Measurements from ENCODE around the gene SIK3.
A peak's percentile ranks its signal among the peaks of the same experiment; 100 is the strongest.
"Not testable (repeated sequence)": the region's sequence is repeated elsewhere in the genome, so short reads cannot be mapped to it uniquely, and the experiment has no call there.

The SIK3 gene

DNA sequence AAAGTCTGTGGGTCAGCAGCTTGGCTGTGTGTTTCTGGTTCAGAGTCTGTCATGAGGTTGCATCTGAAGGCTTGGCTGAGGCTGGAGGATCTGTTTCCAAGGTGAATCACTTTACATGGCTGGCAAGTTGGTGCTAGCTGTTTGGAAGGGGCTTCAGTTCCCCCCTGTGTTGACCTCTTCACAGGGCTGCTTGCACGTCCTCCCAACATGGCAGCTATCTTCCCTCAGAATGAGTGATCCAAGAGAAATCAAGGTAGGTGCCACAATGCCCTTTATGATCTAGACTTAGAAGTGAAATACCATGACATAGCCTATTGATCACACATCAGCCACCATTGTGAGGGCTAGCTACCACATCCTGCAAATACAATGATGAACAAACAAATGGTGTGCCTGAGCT lies 285.1 kb downstream of the SIK3 start:
- no peak for FAIRE-seq

DNA sequence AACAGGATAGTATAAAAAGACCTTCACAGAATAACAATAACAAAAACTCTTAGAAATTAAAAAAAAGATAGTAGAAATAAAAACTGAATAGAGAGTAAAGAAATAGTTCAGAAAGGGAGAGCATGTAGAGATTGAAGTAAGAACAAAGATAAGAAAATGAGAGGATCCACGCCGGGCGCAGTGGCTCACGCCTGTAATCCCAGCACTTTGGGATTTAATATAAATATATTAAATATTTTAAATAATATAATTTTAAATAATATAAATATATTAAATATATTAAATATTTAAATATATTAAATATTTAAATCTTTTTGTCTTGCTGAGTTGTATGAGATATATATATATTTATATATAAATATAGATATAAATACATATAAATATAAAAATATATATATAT lies 286.1 kb downstream of the SIK3 start:
- peak; percentile 99 for FAIRE-seq

DNA sequence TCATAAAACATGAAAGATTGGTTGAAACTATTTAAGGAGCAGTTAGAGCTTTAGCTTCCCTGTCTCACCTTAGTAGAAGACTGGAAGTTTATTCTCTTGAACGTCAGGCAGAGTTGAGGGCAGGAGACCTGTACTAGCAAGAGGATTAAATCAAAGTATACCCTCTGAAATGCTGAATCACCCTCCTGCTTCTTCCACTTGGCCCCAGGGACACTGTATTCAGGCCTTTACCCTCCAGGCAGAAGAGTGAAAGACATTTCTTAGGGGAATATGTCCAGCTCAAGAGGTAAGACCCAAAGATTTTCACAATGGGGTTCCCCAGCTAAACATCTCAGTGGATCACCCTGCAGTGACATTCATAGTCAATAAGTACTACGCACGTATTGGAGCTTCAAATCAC lies 287.0 kb downstream of the SIK3 start:
- no peak for FAIRE-seq

DNA sequence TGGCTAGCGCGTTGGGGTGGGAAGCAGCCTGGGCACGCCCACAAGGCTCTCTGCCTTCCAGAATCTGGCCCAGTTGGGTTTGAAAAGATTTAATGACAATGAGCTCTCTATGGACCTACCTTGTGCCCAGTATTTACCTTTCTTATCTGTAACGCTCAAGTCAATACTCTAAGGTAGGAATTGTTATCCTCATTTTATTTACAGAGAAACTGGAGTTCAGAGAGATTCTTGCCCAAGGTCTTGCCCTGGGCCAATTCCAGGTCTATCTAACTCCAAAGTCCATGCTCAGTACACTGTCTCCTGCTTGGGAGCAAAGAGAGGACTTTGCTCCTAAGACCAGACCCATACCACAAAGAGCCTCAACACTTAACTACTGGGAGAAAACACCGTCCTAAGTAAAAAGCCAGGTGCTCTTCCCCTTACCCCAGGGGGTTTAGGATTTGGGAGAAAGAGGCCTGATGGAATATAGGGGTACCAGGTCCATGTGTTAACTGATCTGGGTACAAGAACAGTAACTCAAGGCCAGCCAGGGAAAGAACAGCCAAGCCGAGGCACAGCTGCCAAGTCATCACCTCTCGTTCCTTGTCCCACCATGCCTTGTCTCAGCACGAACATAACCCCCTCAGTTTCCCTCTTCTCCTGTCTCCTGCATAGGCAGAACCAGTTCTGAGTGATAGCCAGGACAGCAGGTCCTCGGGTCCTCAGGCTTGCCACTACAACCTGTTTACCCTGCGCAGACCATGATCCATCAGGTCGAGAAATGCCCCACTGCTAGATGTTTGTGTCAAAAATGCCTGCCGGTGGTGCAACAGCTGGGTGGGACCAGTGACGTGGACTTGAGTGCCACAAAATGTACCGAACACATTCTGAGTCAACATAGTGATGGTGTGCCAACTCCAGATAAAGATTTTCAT lies 289.7 kb downstream of the SIK3 start:
- no peak for FAIRE-seq

DNA sequence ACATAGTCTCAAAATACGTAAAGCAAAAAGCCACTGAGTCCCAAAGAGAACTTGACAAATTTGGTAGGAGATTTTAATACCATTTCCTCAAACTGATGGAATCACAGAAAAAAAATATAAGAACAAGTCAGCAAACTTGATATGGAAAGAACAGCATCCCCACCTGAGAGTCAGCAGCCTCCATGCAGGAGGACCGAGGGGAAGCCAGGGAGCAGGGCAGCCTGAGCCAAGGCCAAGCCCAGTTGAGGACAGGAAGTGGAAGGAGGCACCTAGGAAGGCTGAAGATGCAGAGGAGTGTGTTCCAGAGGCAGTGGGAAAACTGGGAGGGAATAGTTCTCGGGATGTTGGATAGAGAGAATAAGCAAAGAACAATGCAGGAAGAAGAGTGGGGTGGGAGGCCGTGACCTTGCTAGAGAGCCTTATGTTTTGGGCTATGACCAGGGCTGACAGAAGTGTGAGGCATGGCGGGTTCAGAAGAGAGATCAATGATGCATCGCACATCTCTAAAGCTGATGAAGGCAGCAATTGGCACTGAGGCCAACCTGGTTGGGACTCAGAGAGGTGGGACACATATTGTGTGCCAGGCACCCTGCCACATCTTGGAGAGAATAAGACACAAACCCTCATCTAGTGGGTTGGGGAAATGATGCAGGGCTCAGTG lies 290.5 kb downstream of the SIK3 start:
- no peak for FAIRE-seq

DNA sequence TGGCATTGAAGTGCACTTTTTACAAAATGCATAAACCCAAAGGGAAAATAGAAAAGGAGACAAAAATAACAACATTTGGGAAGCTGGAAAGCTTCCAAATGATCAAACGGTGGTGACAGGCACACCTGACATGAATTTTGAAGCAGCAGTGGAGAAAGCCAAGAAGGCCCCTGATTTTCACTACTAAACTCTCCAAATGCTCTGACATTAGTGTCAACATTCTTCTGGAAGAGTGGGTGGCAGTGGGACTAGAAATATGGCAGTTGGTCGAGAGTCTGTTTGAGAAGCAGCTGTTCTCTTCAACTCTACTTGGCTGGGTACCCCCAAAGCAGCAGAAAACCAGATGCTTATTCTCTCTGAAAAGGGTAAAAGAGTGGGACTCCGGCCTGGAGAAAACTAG lies 294.2 kb downstream of the SIK3 start:
- FAIRE-seq = no peak

DNA sequence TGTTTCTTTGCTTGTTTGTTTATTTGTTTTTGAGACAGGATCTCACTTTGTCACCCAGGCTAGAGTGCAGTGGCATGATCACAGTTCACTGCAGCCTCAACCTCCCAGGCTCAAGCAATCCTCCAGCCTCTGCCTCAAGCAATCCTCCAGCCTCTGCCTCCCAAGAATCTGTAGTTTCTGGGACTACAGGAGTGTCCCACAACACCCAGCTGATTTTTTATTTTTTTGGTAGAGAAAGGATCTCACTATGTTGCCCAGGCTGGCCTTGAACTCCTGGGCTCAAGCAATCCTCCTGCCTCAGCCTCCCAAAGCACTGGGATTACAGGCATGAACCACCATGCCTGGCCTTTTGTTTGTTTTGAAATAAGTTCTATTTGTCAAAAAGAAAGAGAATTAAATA lies 296.6 kb downstream of the SIK3 start:
- not testable (repeated sequence) for FAIRE-seq

DNA sequence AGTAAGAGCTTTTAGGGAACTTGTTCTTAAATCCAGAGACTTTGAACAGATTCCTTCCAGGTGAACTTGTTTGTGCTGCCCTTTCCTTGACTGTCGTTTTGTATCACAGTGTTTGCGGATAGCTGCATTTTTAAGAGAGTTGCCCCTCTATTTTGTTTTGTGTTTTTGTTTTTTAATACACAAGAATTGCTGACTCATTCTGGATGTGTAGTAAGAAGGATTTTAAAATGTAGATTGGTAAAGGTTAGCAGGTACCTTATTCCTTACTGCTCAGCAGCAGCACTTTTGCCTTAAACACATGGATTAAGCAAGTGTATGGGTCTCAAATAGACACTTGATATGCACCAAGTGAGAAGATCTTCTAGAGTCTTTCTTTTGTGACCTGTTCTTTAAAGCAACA lies 297.6 kb downstream of the SIK3 start:
- FAIRE-seq = no peak

DNA sequence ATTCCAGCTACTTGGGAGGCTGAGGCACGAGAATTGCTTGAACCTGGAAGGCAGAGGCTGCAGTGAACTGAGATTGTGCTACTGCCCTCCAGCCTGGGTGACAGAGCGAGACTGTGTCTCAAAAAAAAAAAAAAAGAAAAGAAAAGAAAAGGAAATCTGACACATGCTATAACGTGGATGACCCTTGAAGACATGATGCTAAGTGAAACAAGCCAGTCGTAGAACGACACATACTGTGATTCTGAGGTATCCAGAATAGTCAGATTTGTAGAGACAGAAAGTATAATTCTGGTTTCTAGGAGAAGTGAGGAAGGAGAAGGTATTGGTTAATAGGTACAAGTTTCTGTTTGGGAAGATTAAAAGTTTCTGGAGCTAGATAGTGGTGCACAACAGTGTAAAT lies 299.9 kb downstream of the SIK3 start:
- no peak for FAIRE-seq

DNA sequence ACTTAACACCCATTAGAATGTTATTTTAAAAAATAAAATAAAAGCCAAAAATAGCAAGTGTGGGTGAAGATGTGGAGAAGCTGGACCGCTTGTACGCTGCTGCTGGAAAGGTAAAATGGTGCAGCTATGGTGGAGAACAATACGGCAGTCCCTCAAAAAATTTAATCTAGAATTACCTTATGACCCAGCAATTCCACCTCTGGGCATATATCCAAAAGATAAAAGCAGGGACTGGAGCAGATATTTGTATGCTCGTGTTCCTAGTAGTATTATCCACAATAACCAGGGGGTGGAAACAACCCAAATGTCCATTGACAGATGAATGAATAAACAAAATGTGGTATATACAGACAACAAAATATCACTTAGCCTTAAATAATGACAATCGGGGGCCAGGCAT lies 300.4 kb downstream of the SIK3 start:
- FAIRE-seq = no peak

DNA sequence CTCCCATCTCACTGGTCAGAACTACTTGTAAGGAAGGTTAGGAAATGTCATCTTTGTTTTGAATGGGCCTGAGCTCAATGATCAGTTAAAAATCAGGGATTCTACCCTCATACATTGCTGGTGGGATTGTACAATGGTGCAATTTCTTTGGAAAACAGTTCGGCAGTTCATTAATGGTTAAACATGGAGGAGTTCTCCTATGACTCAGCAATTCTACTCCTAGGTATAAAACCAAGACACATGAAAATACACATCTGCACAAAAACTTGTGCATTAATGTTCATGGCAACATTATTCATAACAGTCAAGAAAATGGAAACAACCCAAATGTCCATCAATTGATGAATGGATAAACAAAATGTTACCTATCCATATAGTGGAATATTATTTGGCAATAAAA lies 301.7 kb downstream of the SIK3 start:
- no peak for FAIRE-seq

DNA sequence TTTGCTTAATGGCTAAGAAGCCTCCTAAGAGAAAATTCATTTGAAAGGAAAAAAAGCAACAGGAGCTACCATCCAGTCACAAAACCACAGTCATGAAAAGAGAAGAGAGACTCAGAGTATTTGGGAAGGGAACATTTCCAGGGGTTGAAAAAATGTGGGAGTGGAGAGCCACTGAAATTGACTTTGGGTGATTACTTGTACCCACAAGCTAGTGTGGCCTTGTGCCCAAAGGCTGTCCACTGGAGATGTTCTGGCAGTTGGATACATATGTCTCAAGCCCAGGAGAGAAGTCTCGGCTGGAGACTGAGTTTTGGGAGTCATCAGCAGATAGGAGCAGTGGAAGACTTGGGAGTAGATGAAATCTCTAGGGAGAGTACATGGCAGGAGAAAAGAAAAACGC lies 303.4 kb downstream of the SIK3 start:
- FAIRE-seq = no peak

DNA sequence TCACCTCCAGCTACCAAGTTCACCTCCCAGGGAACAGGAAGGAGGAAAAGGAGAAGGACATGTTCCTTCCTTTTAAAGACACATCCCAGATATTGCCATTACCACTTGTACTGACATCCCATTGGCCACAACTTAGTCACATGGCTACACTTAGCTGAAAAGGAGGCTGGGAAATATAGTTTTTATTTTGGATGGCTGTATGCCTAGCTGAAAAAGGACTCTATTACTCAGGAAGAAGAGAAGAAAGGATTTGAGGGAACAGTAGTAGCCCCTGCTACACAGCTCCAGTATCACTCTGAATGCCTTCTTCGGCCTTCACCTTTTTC lies 304.5 kb downstream of the SIK3 start:
- no peak for FAIRE-seq

Measured in G401.6 (cell line).